22Rv1 (cell line): Measurements from ENCODE around the gene LRMDA.

Experiments used
- H3K27ac ChIP-seq: fragments of 450-650 bp; 2 replicates; pipeline ENCODE4 v1.5.1; 2017
- ZFX ChIP-seq: fragments of 450-650 bp; IDR thresholded peaks from 2 replicates; pipeline ENCODE4 v1.6.1; 2017; ENCODE audit warnings: antibody characterized with exemption, borderline replicate concordance
- TF ChIP-seq, protein P1 (sequence below): fragments of 450-650 bp; IDR thresholded peaks from 2 replicates; pipeline ENCODE4 v1.5.1; 2017; ENCODE audit warnings: mild to moderate bottlenecking

LRMDA gene

DNA sequence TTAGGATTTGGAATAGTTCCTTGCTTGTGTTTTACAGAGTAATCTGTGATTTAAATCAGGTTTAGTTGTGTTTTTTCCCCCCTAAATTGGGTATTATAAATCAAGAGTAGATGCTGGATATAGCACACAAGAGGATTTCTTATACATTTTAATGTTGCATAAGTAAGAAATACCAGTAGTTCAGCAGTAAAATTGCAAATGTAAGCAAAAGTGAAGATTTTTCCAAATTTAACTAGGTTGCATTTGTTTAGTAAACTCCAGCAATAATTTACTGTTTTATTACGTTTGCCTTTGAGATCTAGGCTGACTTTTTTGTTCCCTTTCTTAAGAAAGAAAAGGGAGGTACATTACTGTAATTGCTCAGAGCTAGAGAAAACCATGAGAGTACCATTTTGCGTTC, 207.3 kb downstream of the LRMDA start:
- H3K27ac ChIP-seq, result no peak overlapping the region
- TF ChIP-seq, protein P1, sequence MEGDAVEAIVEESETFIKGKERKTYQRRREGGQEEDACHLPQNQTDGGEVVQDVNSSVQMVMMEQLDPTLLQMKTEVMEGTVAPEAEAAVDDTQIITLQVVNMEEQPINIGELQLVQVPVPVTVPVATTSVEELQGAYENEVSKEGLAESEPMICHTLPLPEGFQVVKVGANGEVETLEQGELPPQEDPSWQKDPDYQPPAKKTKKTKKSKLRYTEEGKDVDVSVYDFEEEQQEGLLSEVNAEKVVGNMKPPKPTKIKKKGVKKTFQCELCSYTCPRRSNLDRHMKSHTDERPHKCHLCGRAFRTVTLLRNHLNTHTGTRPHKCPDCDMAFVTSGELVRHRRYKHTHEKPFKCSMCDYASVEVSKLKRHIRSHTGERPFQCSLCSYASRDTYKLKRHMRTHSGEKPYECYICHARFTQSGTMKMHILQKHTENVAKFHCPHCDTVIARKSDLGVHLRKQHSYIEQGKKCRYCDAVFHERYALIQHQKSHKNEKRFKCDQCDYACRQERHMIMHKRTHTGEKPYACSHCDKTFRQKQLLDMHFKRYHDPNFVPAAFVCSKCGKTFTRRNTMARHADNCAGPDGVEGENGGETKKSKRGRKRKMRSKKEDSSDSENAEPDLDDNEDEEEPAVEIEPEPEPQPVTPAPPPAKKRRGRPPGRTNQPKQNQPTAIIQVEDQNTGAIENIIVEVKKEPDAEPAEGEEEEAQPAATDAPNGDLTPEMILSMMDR, result no peak
- TF ChIP-seq ZFX, result no peak

DNA sequence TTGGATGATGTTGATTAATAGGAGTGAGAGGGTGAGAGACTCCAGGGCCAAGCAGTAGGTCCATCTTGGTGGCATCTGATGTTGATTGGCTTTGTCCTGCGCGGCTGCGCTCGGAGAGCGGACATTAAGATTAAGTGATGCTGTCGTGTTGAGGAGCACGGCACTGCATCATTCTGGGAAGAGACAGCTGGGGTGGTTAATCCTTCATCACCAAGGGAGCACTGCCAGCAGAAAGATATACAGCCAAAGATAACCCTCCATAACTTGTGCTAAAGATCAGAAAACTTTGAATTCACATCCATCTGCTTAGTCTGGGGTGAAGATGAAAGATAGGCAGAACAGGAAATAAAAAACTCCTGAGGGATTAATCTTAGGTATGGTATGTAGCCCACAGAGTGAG, 208.3 kb downstream of the LRMDA start:
- TF ChIP-seq ZFX, result no peak
- TF ChIP-seq, protein P1, result no peak

DNA sequence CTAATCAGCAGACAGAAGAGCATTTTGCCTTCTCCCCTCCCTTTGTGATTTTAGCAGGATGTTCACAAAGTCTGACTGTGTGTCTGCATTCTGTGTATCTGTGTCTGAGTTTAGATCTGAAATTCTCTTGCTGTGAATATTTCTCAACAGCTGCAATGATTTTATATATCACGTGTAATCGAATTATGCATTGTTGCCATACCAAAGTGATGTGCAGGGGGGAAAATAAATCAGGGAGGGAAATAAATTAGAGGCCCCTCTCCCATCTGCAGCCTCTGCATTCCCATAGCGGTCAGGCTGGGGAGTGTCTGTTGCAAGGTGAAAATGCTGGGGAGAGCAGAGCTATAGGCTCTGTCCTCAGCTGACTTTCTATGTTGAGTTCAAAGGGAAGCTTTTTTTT, 209.0 kb downstream of the LRMDA start:
- TF ChIP-seq, protein P1, result no peak
- TF ChIP-seq ZFX, result no peak
- H3K27ac ChIP-seq, result no peak overlapping the region

More for the DNA sequence above, 208.3 kb downstream of the LRMDA start:
- no peak overlapping the region for H3K27ac ChIP-seq

DNA sequence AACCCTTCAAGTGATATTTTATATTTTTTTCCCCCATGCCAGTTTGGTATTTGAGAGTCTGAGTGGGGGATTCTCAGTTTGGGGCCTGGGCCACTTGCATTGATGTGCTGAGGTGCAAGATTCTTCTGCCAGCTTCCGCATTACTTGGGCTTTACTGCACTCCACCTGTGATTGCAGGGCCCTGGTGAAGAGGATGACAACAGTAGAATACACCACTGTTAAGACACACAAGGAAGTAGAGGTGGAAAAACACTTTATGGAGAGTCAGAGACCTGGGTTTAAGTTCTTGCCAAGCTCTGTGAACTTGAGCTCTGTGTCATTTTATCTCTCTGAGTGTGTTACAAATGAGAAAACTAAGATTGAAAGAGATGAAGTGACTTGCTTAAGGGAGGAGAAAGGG, 209.4 kb downstream of the LRMDA start:
- H3K27ac ChIP-seq, result no peak overlapping the region
- TF ChIP-seq, protein P1, result no peak
- TF ChIP-seq ZFX, result no peak

DNA sequence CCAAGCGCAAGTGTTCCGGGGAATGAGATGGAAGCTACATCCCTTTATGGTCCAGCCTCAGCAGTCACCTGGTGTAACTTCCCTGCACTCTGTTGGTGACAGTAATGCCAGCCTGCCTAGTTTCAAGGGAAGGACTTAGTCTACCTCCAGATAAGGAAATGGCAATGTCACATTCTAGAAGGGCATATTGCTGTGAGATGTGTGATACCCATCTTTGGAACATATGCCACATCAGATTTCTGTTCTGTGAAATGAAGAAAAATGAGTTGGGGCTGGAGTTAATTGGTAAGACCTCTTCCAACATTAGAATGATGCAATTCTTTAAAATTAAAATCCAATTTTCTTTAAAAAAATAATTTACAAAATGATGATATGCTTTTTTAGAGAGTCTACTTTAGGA, 212.0 kb downstream of the LRMDA start:
- H3K27ac ChIP-seq, result no peak overlapping the region
- no peak for TF ChIP-seq ZFX
- TF ChIP-seq, protein P1, result no peak

DNA sequence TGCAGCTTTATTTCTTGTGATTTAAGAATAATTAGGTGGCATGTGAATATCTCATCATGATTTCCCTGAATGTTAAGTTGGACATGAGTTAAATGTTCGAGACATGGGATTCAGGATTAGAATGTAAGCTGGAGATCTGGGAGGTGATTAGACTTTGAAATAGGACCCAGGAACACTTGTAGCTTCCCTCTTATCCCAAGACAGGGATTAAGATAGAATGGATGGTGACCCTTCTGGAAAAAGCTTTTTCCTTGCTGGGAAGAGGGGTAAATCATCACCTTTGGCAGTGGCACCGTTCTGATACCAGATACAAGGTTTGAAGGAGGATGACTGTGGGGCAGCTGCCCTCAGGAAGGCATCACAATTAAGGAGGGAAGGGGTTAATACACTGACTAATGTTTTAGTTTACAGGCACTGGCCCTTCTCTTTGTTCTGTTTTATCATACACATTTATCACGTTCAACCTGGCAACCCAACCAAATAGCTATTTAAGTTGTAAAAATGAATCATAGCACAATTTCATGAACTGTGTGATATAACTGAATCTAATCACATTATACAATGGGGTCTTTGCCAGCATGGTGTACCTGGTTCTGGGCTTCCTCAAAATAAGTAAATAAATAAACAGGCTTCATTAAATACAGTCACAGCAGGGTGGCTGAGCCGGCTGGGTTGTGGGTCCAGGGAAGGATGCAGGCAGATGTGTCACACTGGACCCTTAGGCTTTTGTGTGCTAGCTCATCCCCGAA, 212.7 kb downstream of the LRMDA start:
- TF ChIP-seq ZFX, result no peak
- TF ChIP-seq, protein P1, result no peak
- no peak overlapping the region for H3K27ac ChIP-seq

DNA sequence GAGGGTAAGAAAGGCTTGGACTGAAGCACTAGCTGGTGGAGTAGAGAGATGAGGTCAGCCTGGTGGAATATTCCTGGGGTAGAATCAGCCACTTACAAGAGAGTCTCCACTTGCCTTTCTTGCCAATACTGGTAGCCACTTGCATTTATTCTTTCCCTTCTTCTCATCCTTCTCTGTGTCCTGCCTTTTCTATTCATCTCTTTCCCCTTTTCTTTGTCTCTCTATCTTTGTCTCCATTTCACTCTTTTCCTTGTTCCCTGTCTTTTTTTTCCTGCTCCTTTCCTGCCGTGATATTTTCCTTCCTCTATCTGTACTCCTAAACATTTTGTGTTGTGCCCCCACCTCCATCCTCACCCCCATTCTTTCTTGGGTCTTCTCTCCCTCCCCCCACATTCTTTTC, 214.3 kb downstream of the LRMDA start:
- TF ChIP-seq, protein P1, result no peak
- TF ChIP-seq ZFX, result no peak
- H3K27ac ChIP-seq, result no peak overlapping the region
